ENCODE data around the gene ANKRD52.

- TF ChIP-seq CTCF (IDR thresholded peaks at IDR 0.05 in 4 of 5, conservative IDR thresholded peaks at IDR 0.05 in 1 of 5) = no peak
- no peak for TF ChIP-seq POLR2A (IDR thresholded peaks at IDR 0.05)
These were observed 22.1 kb downstream of the ANKRD52 start for GRCh38 chr12:56236091-56236490.

All from gastrocnemius medialis (tissue), 4 donors.